ENCODE measurements around the gene NUAK2.

Gene NUAK2

DNA sequence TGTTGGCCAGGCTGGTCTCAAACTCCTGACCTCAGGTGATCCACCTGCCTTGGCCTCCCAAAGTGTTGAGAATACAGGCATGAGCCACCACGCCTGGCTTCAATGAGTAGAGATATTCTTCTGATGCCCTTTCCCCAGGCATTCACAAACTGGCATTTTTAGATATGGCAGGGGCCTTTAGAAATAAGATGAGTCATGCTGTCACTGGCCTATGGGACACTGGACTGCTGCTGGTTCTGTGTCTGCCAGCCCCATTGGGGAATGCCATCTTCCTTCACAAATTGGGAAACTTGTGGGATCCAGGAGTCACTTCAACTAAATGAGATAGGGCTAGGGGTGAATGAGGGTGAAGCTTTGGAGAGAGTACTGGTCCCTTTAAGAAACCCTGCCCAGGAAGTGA lies 19.1 kb upstream of the NUAK2 start:
- H3K4me2 ChIP-seq (ENCODE audit: insufficient read depth, low read length, poor library complexity, severe bottlenecking) = no peak overlapping the region
- H3K9me3 ChIP-seq (replicated peaks in 1 of 2; ENCODE audit: control insufficient read depth in 2 of 2, insufficient read depth in 1 of 2, low read depth in 1 of 2, low read length in 2 of 2) = peaks cover 0 to 2% of the 10 kb centered on the region in 2 donors
- H3K4ac ChIP-seq (ENCODE audit: low read length) = no peak overlapping the region
- peaks cover 4 to 13% of the 10 kb centered on the region in 2 donors for H3K4me1 ChIP-seq (ENCODE audit: control insufficient read depth in 2 of 2, insufficient read depth in 1 of 2, low read depth in 1 of 2, low read length in 2 of 2)
- no peak overlapping the region for H2BK15ac ChIP-seq (ENCODE audit: low read length)
- no peak overlapping the region for H3K14ac ChIP-seq (ENCODE audit: low read length)
- peaks cover 0 to 35% (median 15%) of the 10 kb centered on the region in 3 experiments for H3K27me3 ChIP-seq (ENCODE audit: control insufficient read depth in 3 of 3, insufficient read depth in 3 of 3, low read depth in 1 of 3, low read length in 3 of 3)
- no peak overlapping the region for H2BK12ac ChIP-seq (ENCODE audit: low read length)
- H2AK5ac ChIP-seq (ENCODE audit: low read depth, low read length) = no peak overlapping the region
- H2BK5ac ChIP-seq (ENCODE audit: low read length) = no peak overlapping the region
- H3K9ac ChIP-seq (ENCODE audit: low read depth, low read length, poor library complexity) = no peak overlapping the region
- H3K36me3 ChIP-seq (replicated peaks in 1 of 2; ENCODE audit: control insufficient read depth in 2 of 2, insufficient read depth in 2 of 2, low read length in 2 of 2) = peaks cover 0 to 6% of the 10 kb centered on the region in 2 donors
- no peak overlapping the region for H4K91ac ChIP-seq (ENCODE audit: low read depth, low read length, poor library complexity)
- no peak overlapping the region for H2BK120ac ChIP-seq (ENCODE audit: low read depth, low read length)
- WGBS, 2 donors (ENCODE audit: extremely low coverage in 2 of 2, insufficient read length in 2 of 2, insufficient replicate concordance in 1 of 2) = no CpG with 5 or more reads among the region's 1 CpG
- no peak overlapping the region for H4K8ac ChIP-seq (ENCODE audit: low read depth, low read length)
- no peak overlapping the region for H3K4me3 ChIP-seq (ENCODE audit: low read length in 2 of 2)
- no peak for DNase-seq (ENCODE audit: low spot score)
- no peak overlapping the region for H3K18ac ChIP-seq (ENCODE audit: low read length)
- no peak overlapping the region for H3K27ac ChIP-seq (replicated peaks; ENCODE audit: low read length)
- H2AFZ ChIP-seq (ENCODE audit: low read length) = no peak overlapping the region
- no peaks in the 10 kb centered on the region for H3K79me1 ChIP-seq (ENCODE audit: low read depth, low read length)
- H3K23ac ChIP-seq (ENCODE audit: low read depth, low read length, poor library complexity) = no peak overlapping the region

DNA sequence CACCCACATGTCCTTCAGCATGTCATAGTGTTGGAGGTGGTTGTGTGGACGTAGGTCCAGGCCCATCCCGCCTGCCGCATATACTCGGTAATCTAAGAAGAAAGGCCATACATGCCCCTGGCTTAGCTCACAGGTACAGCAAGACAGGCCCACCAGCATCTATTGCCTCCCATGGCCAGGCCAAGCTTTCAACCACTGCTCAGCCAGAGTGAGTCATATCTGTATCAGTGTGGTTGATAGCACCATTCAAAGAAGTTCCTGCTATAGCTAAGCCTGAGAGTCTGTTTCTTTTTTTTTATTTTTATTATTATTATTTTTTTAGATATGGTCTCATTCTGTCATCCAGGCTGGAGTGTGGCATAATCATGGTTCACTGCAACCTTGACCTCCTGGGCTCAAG lies 18.2 kb upstream of the NUAK2 start:
- Histone ChIP-seq H2BK5ac (ENCODE audit: low read length) (no peak overlapping the region), H2AFZ (ENCODE audit: low read length) (no peak overlapping the region), H3K4me1 (ENCODE audit: control insufficient read depth in 2 of 2, insufficient read depth in 1 of 2, low read depth in 1 of 2, low read length in 2 of 2) (peaks cover 4 to 14% of the 10 kb centered on the region in 2 donors), H2BK12ac (ENCODE audit: low read length) (no peak overlapping the region), H2BK15ac (ENCODE audit: low read length) (no peak overlapping the region), H3K18ac (ENCODE audit: low read length) (no peak overlapping the region), H3K4ac (ENCODE audit: low read length) (no peak overlapping the region), H3K79me1 (ENCODE audit: low read depth, low read length) (no peaks in the 10 kb centered on the region), H3K9me3 (replicated peaks in 1 of 2; ENCODE audit: control insufficient read depth in 2 of 2, insufficient read depth in 1 of 2, low read depth in 1 of 2, low read length in 2 of 2) (peaks cover 0 to 2% of the 10 kb centered on the region in 2 donors), H2BK120ac (ENCODE audit: low read depth, low read length) (no peak overlapping the region), H2AK5ac (ENCODE audit: low read depth, low read length) (no peak overlapping the region), H3K27me3 (ENCODE audit: control insufficient read depth in 3 of 3, insufficient read depth in 3 of 3, low read depth in 1 of 3, low read length in 3 of 3) (peaks cover 0 to 31% (median 15%) of the 10 kb centered on the region in 3 experiments), H3K36me3 (replicated peaks in 1 of 2; ENCODE audit: control insufficient read depth in 2 of 2, insufficient read depth in 2 of 2, low read length in 2 of 2) (peaks cover 0 to 6% of the 10 kb centered on the region in 2 donors), H3K4me2 (ENCODE audit: insufficient read depth, low read length, poor library complexity, severe bottlenecking) (no peak overlapping the region), H4K8ac (ENCODE audit: low read depth, low read length) (no peak overlapping the region), H3K23ac (ENCODE audit: low read depth, low read length, poor library complexity) (no peak overlapping the region), H3K27ac (replicated peaks; ENCODE audit: low read length) (no peak overlapping the region), H3K14ac (ENCODE audit: low read length) (peak overlapping the region; percentile 2), H3K4me3 (ENCODE audit: low read length in 2 of 2) (no peak overlapping the region), H3K9ac (ENCODE audit: low read depth, low read length, poor library complexity) (peak overlapping the region; percentile 13), H4K91ac (ENCODE audit: low read depth, low read length, poor library complexity) (no peak overlapping the region)
- WGBS, 2 donors (ENCODE audit: extremely low coverage in 2 of 2, insufficient read length in 2 of 2, insufficient replicate concordance in 1 of 2) = no CpG with 5 or more reads among the region's 4 CpGs
- DNase-seq (ENCODE audit: low spot score) = no peak

DNA sequence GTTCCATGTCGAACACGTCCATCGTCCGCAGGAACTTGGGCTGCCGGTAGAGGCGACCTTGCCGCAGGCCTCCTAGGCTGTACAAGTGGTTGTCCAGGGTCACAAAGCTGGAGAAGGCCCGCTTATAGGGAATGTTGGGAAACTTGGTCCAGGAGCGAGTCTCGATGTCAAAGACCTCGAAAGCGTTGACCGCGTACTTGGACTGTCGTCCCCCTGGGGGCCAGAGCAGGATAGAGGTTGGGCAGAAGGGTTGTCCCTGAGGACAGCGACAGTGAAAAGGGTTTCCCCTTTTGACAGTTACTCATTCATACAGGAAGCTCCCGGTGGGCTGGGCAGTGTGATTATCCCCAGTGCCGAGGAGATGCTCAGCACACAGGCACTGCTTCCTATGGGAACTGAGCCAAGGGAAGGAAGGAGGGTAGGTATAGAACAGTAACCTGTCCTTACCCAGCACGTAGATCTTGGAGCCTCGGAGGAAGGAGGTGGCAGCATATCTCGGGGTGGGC lies 17.7 kb upstream of the NUAK2 start:
- Histone ChIP-seq H2AFZ (ENCODE audit: low read length) (no peak overlapping the region), H3K14ac (ENCODE audit: low read length) (peak overlapping the region; percentile 2), H4K8ac (ENCODE audit: low read depth, low read length) (no peak overlapping the region), H3K27ac (replicated peaks; ENCODE audit: low read length) (no peak overlapping the region), H2BK5ac (ENCODE audit: low read length) (no peak overlapping the region), H3K18ac (ENCODE audit: low read length) (no peak overlapping the region), H3K4me3 (ENCODE audit: low read length in 2 of 2) (no peak overlapping the region), H2BK15ac (ENCODE audit: low read length) (no peak overlapping the region), H2AK5ac (ENCODE audit: low read depth, low read length) (no peak overlapping the region), H3K9ac (ENCODE audit: low read depth, low read length, poor library complexity) (peak overlapping the region; percentile 13), H3K36me3 (replicated peaks in 1 of 2; ENCODE audit: control insufficient read depth in 2 of 2, insufficient read depth in 2 of 2, low read length in 2 of 2) (peaks cover 0 to 6% of the 10 kb centered on the region in 2 donors), H3K4me2 (ENCODE audit: insufficient read depth, low read length, poor library complexity, severe bottlenecking) (no peak overlapping the region), H3K27me3 (ENCODE audit: control insufficient read depth in 3 of 3, insufficient read depth in 3 of 3, low read depth in 1 of 3, low read length in 3 of 3) (peaks cover 0 to 27% (median 10%) of the 10 kb centered on the region in 3 experiments), H3K9me3 (replicated peaks in 1 of 2; ENCODE audit: control insufficient read depth in 2 of 2, insufficient read depth in 1 of 2, low read depth in 1 of 2, low read length in 2 of 2) (peaks cover 0 to 2% of the 10 kb centered on the region in 2 donors), H3K79me1 (ENCODE audit: low read depth, low read length) (no peaks in the 10 kb centered on the region), H4K91ac (ENCODE audit: low read depth, low read length, poor library complexity) (no peak overlapping the region), H3K4me1 (ENCODE audit: control insufficient read depth in 2 of 2, insufficient read depth in 1 of 2, low read depth in 1 of 2, low read length in 2 of 2) (peaks cover 4 to 9% of the 10 kb centered on the region in 2 donors), H2BK12ac (ENCODE audit: low read length) (no peak overlapping the region), H2BK120ac (ENCODE audit: low read depth, low read length) (no peak overlapping the region), H3K23ac (ENCODE audit: low read depth, low read length, poor library complexity) (peak overlapping the region; percentile 21), H3K4ac (ENCODE audit: low read length) (no peak overlapping the region)
- DNase-seq (ENCODE audit: low spot score) = no peak
- no CpG with 5 or more reads among the region's 21 CpGs for WGBS, 2 donors (ENCODE audit: extremely low coverage in 2 of 2, insufficient read length in 2 of 2, insufficient replicate concordance in 1 of 2)

DNA sequence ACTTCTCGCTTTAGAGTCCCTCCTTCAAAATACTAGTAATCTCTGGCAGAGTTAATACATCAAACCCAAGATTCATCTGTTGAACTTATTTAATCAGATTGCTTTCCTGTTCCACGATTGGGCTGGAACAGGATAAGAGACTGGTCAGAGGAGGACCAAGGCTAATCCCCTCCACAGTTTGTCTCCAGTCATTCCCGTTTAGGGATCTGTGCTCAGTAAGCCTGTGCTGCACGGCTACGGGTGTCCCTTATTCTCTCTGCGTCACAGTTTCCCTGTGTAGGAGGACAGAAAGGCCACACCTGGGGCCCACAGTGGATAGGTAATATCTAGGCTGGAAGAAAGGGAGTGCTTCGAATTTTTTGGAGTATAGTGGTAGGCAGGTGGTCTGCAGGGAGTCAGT lies 16.5 kb upstream of the NUAK2 start:
- WGBS, 2 donors (ENCODE audit: extremely low coverage in 2 of 2, insufficient read length in 2 of 2, insufficient replicate concordance in 1 of 2) = no CpG with 5 or more reads among the region's 7 CpGs
- H2BK15ac ChIP-seq (ENCODE audit: low read length) = no peak overlapping the region
- peaks cover 0 to 6% of the 10 kb centered on the region in 2 donors for H3K36me3 ChIP-seq (replicated peaks in 1 of 2; ENCODE audit: control insufficient read depth in 2 of 2, insufficient read depth in 2 of 2, low read length in 2 of 2)

More for the DNA sequence above, 16.5 kb upstream of the NUAK2 start:
- Histone ChIP-seq H3K23ac (ENCODE audit: low read depth, low read length, poor library complexity) (no peak overlapping the region), H3K27ac (replicated peaks; ENCODE audit: low read length) (no peak overlapping the region), H3K79me1 (ENCODE audit: low read depth, low read length) (no peaks in the 10 kb centered on the region), H3K27me3 (ENCODE audit: control insufficient read depth in 3 of 3, insufficient read depth in 3 of 3, low read depth in 1 of 3, low read length in 3 of 3) (peaks cover 0 to 15% (median 3%) of the 10 kb centered on the region in 3 experiments), H2BK120ac (ENCODE audit: low read depth, low read length) (no peak overlapping the region), H3K18ac (ENCODE audit: low read length) (no peak overlapping the region), H2AFZ (ENCODE audit: low read length) (no peak overlapping the region), H3K14ac (ENCODE audit: low read length) (no peak overlapping the region), H4K91ac (ENCODE audit: low read depth, low read length, poor library complexity) (no peak overlapping the region), H2BK5ac (ENCODE audit: low read length) (no peak overlapping the region), H3K4me2 (ENCODE audit: insufficient read depth, low read length, poor library complexity, severe bottlenecking) (no peak overlapping the region), H2AK5ac (ENCODE audit: low read depth, low read length) (no peak overlapping the region), H2BK12ac (ENCODE audit: low read length) (no peak overlapping the region), H4K8ac (ENCODE audit: low read depth, low read length) (no peak overlapping the region), H3K4ac (ENCODE audit: low read length) (no peak overlapping the region), H3K4me3 (ENCODE audit: low read length in 2 of 2) (no peak overlapping the region), H3K9me3 (replicated peaks in 1 of 2; ENCODE audit: control insufficient read depth in 2 of 2, insufficient read depth in 1 of 2, low read depth in 1 of 2, low read length in 2 of 2) (peaks cover 0 to 2% of the 10 kb centered on the region in 2 donors), H3K4me1 (ENCODE audit: control insufficient read depth in 2 of 2, insufficient read depth in 1 of 2, low read depth in 1 of 2, low read length in 2 of 2) (peaks cover 4 to 6% of the 10 kb centered on the region in 2 donors), H3K9ac (ENCODE audit: low read depth, low read length, poor library complexity) (no peak overlapping the region)
- no peak for DNase-seq (ENCODE audit: low spot score)

Data from neuronal stem cell (in vitro differentiated cells).